HFFc6 (cell line): ENCODE data around the gene TCHH. TPM values are rescaled to one million over a fixed set of nuclear protein-coding genes. Genes with fewer than 3 reads are reported as not detected.
A peak's percentile ranks its signal among the peaks of the same experiment; 100 is the strongest.

Source experiments
- DNase-seq: peaks from one replicate; pipeline ENCODE4 v3.0.0-alpha.2; 2018
- H3K27ac Mint-ChIP-seq: 2 replicates; pipeline ENCODE4 v1.8.0; 2020; ENCODE audit warnings: mild to moderate bottlenecking, mixed read lengths
- H3K27me3 Mint-ChIP-seq: 2 replicates; pipeline ENCODE4 v1.8.0; 2021; ENCODE audit warnings: mild to moderate bottlenecking, moderate library complexity, mixed read lengths; ENCODE audit not compliant: insufficient read depth
- H3K36me3 Mint-ChIP-seq: 2 replicates; pipeline ENCODE4 v1.8.0; 2021; ENCODE audit warnings: low read depth, mixed read lengths
- H3K4me1 Mint-ChIP-seq: 2 replicates; pipeline ENCODE4 v1.8.0; 2020; ENCODE audit warnings: low read depth, mixed read lengths
- H3K4me3 Mint-ChIP-seq: 2 replicates; pipeline ENCODE4 v1.8.0; 2020; ENCODE audit warnings: mild to moderate bottlenecking, moderate library complexity, mixed read lengths
- H3K9me3 Mint-ChIP-seq: 2 replicates; pipeline ENCODE4 v1.8.0; 2020; ENCODE audit warnings: mild to moderate bottlenecking, mixed read lengths
- total RNA-seq, 6 experiments: library from RNA; stranded (reverse); fragmentation: NEBNext Ultra II Directional; extraction: Animal tissue kit (Norgen Biotek cat#: 25700); gene quantifications; 2 replicates in 1 of 6; 3 replicates in 5 of 6; pipeline ENCODE4 v1.2.3, GENCODE V29; 2021
- TF ChIP-seq, protein P1 (sequence below): fragments of 200-600 bp; sonication (generic); IDR thresholded peaks from 2 replicates; pipeline ENCODE4 v1.5.0; 2021; ENCODE audit warnings: antibody characterized with exemption, mild to moderate bottlenecking

The TCHH gene
- total RNA-seq, 6 experiments from 2014 or later: 0.03 to 0.05 TPM; not detected in 4

- Mint-ChIP-seq H3K4me3 (no peak overlapping the region), H3K27ac (no peak overlapping the region), H3K4me1 (no peaks in the 10 kb centered on the region), H3K9me3 (peaks cover 12% of the 10 kb centered on the region), H3K36me3 (no peaks in the 10 kb centered on the region; the same call in 1 of the 2 replicates), H3K27me3 (peaks cover 10% of the 10 kb centered on the region)
- TF ChIP-seq, protein P1, sequence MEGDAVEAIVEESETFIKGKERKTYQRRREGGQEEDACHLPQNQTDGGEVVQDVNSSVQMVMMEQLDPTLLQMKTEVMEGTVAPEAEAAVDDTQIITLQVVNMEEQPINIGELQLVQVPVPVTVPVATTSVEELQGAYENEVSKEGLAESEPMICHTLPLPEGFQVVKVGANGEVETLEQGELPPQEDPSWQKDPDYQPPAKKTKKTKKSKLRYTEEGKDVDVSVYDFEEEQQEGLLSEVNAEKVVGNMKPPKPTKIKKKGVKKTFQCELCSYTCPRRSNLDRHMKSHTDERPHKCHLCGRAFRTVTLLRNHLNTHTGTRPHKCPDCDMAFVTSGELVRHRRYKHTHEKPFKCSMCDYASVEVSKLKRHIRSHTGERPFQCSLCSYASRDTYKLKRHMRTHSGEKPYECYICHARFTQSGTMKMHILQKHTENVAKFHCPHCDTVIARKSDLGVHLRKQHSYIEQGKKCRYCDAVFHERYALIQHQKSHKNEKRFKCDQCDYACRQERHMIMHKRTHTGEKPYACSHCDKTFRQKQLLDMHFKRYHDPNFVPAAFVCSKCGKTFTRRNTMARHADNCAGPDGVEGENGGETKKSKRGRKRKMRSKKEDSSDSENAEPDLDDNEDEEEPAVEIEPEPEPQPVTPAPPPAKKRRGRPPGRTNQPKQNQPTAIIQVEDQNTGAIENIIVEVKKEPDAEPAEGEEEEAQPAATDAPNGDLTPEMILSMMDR: no peak
- peak; percentile 51 for DNase-seq
These were observed 7.0 kb downstream of the TCHH start for GRCh38 chr1:152107984-152108881.

DNA sequence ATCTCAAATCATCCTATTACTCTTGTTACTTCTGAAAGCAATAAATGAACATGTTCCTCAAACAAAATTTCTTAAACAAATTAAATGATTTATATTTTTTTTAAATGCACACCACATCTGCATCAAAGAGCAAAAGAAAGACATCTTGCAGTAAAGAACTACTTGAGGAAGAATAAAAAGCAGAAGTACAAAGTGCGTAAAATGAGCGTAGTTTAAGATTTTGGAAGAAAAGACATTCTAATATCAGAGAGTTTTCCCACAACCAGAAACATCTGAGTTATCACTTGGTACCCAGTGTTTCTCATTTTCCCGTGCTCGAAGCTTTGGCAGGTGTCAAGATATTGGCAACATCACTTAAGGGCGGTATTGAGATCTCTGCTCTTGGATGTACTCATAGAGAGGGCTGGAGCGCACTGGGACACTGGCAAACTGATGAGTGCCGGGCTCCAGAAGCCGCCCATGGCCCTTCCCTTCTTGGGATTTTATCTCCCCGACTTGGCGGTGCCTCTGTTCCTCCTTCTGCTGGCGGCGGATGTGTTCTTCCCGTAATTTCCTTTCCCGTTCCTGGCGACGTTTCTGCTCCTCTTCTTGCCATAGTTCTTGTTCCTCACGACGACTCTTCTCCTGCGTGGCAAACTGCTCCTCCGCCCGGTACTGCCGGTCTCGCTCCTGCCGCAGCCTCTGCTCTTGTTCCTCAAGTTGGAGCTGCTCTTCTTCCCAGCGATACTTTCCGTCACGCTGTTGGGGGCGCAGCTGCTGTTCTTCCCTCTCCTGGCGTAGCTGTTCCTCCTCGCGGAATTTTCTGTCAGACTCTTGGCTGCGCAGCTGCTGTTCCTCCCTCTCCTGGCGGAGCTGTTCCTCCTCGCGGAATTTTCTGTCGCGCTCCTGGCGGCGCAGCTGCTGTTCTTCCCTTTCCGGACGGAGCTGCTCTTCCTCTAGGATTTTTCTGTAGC lies 7.9 kb downstream of the TCHH start:
- Mint-ChIP-seq H3K9me3 (peaks cover 12% of the 10 kb centered on the region), H3K4me1 (no peaks in the 10 kb centered on the region), H3K27ac (no peak overlapping the region), H3K36me3 (no peaks in the 10 kb centered on the region; the same call in 1 of the 2 replicates), H3K27me3 (peaks cover 10% of the 10 kb centered on the region), H3K4me3 (no peak overlapping the region)
- no peak for DNase-seq
- TF ChIP-seq, protein P1: no peak

- no peak for DNase-seq
- Mint-ChIP-seq H3K27me3 (peaks cover 16% of the 10 kb centered on the region), H3K4me3 (no peak overlapping the region), H3K9me3 (peaks cover 12% of the 10 kb centered on the region), H3K27ac (no peak overlapping the region), H3K4me1 (no peaks in the 10 kb centered on the region), H3K36me3 (no peaks in the 10 kb centered on the region; the same call in 1 of the 2 replicates)
- TF ChIP-seq, protein P1: no peak
These were observed 10.4 kb downstream of the TCHH start for GRCh38 chr1:152104854-152105253.

GRCh38 chr1:152096931-152097330 lies 18.3 kb downstream of the TCHH start:
- H3K36me3 Mint-ChIP-seq: no peaks in the 10 kb centered on the region
- no peaks in the 10 kb centered on the region for H3K9me3 Mint-ChIP-seq
- H3K4me1 Mint-ChIP-seq: no peaks in the 10 kb centered on the region
- peaks cover 15% of the 10 kb centered on the region for H3K27me3 Mint-ChIP-seq
- no peak for DNase-seq
- H3K4me3 Mint-ChIP-seq: no peak overlapping the region
- TF ChIP-seq, protein P1: no peak
- no peak overlapping the region for H3K27ac Mint-ChIP-seq

- Mint-ChIP-seq H3K36me3 (no peaks in the 10 kb centered on the region), H3K27me3 (peaks cover 7% of the 10 kb centered on the region), H3K9me3 (no peaks in the 10 kb centered on the region), H3K4me3 (no peak within 1 kb of the TSS), H3K4me1 (no peaks in the 10 kb centered on the region), H3K27ac (no peak within 1 kb of the TSS)
- TF ChIP-seq, protein P1: no peak
- no peak for DNase-seq
These were observed 26.1 kb downstream of the TCHH start, which contains the start of gene TCHHL1 for GRCh38 chr1:152089014-152089674. Gene TCHHL1 (minus strand): TSS chr1:152089064. CDS start chr1:152088143, 921 bp downstream.
